DOHH2 (cell line): ENCODE results near the gene SPRR5.

Source experiments
- H3F3A ChIP-seq: fragments of 200-600 bp; sonication (generic), shearing (Covaris generic); 2 replicates; pipeline ENCODE4 v1.6.0; 2016; ENCODE audit warnings: antibody characterized with exemption, mild to moderate bottlenecking; ENCODE audit not compliant: control insufficient read depth, insufficient read depth
- H3K27ac ChIP-seq: fragments of 200-600 bp; sonication (generic); 2 replicates; pipeline ENCODE4 v1.5.1; 2014; ENCODE audit warnings: low read depth, mild to moderate bottlenecking, low read length, moderate library complexity
- H3K27me3 ChIP-seq: fragments of 200-600 bp; sonication (generic); 2 replicates; pipeline ENCODE4 v1.6.1; 2014; ENCODE audit warnings: mild to moderate bottlenecking, low read length, mixed read lengths; ENCODE audit not compliant: control insufficient read depth
- H3K36me3 ChIP-seq: fragments of 200-600 bp; sonication (generic); 2 replicates; pipeline ENCODE4 v1.6.1; 2014; ENCODE audit warnings: mild to moderate bottlenecking, low read length, moderate library complexity, mixed read lengths; ENCODE audit not compliant: control insufficient read depth
- H3K4me1 ChIP-seq: fragments of 200-600 bp; sonication (generic); 2 replicates; pipeline ENCODE4 v1.6.1; 2014; ENCODE audit warnings: mild to moderate bottlenecking, low read length, mixed read lengths; ENCODE audit not compliant: control insufficient read depth
- H3K4me2 ChIP-seq: fragments of 200-600 bp; sonication (generic); 2 replicates; pipeline ENCODE4 v1.6.0; 2014; ENCODE audit warnings: mild to moderate bottlenecking, low read length, moderate library complexity
- H3K4me3 ChIP-seq: fragments of 200-600 bp; sonication (generic); 2 replicates; pipeline ENCODE4 v1.5.1; 2014; ENCODE audit warnings: mild to moderate bottlenecking, low read length, mixed read lengths
- H3K79me2 ChIP-seq: fragments of 200-600 bp; sonication (generic); 2 replicates; pipeline ENCODE4 v1.6.1; 2014; ENCODE audit warnings: mild to moderate bottlenecking, low read length, mixed read lengths; ENCODE audit not compliant: control insufficient read depth
- H3K9me2 ChIP-seq: fragments of 200-600 bp; sonication (generic); replicated peaks from 2 replicates; pipeline ENCODE4 v1.6.1; 2014; ENCODE audit warnings: mild to moderate bottlenecking, low read length, mixed read lengths; ENCODE audit not compliant: control insufficient read depth
- H3K9me3 ChIP-seq: fragments of 200-600 bp; sonication (generic); 2 replicates; pipeline ENCODE4 v1.6.1; 2014; ENCODE audit warnings: antibody characterized with exemption, low read length, mixed read lengths; ENCODE audit not compliant: control insufficient read depth, insufficient read depth
- H4K20me1 ChIP-seq: fragments of 200-600 bp; sonication (generic); 2 replicates; pipeline ENCODE4 v1.6.0; 2014; ENCODE audit warnings: low read depth, mild to moderate bottlenecking, antibody characterized with exemption, low read length, moderate library complexity; ENCODE audit not compliant: control insufficient read depth, insufficient read depth
- EZH2phosphoT487 ChIP-seq: fragments of 200-600 bp; sonication (generic); IDR thresholded peaks from 2 replicates; pipeline ENCODE4 v1.6.1; 2017; ENCODE audit warnings: borderline replicate concordance, mild to moderate bottlenecking, antibody characterized with exemption, low read length, moderate library complexity, mixed read lengths
- TF ChIP-seq, protein P1 (sequence below): fragments of 200-600 bp; sonication (generic); IDR thresholded peaks from one replicate; pipeline ENCODE4 v1.5.1; 2014; ENCODE audit warnings: antibody characterized with exemption, mild to moderate bottlenecking, low read depth, low read length; ENCODE audit not compliant: poor library complexity, severe bottlenecking

The SPRR5 gene

GRCh38 chr1:152967201-152967600 is 20.2 kb downstream of the SPRR5 start:
- Histone ChIP-seq H3K27ac (no peak overlapping the region), H3K36me3 (no peaks in the 10 kb centered on the region), H3K4me3 (no peak overlapping the region), H3F3A (no peaks in the 10 kb centered on the region), H3K79me2 (no peaks in the 10 kb centered on the region), H3K9me3 (no peaks in the 10 kb centered on the region), H3K27me3 (peaks cover 13% of the 10 kb centered on the region; the same call in 1 of the 2 replicates), H3K4me1 (no peaks in the 10 kb centered on the region), H3K4me2 (no peak overlapping the region), H4K20me1 (no peaks in the 10 kb centered on the region), H3K9me2 (no peaks in the 10 kb centered on the region)
- TF ChIP-seq EZH2phosphoT487: no peak
- TF ChIP-seq, protein P1, sequence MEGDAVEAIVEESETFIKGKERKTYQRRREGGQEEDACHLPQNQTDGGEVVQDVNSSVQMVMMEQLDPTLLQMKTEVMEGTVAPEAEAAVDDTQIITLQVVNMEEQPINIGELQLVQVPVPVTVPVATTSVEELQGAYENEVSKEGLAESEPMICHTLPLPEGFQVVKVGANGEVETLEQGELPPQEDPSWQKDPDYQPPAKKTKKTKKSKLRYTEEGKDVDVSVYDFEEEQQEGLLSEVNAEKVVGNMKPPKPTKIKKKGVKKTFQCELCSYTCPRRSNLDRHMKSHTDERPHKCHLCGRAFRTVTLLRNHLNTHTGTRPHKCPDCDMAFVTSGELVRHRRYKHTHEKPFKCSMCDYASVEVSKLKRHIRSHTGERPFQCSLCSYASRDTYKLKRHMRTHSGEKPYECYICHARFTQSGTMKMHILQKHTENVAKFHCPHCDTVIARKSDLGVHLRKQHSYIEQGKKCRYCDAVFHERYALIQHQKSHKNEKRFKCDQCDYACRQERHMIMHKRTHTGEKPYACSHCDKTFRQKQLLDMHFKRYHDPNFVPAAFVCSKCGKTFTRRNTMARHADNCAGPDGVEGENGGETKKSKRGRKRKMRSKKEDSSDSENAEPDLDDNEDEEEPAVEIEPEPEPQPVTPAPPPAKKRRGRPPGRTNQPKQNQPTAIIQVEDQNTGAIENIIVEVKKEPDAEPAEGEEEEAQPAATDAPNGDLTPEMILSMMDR: no peak

- Histone ChIP-seq H3K4me2 (no peak overlapping the region), H3K79me2 (no peaks in the 10 kb centered on the region), H3F3A (no peaks in the 10 kb centered on the region), H3K4me1 (no peaks in the 10 kb centered on the region), H3K27ac (no peak overlapping the region), H4K20me1 (no peaks in the 10 kb centered on the region), H3K4me3 (no peak overlapping the region), H3K9me3 (no peaks in the 10 kb centered on the region), H3K9me2 (no peaks in the 10 kb centered on the region), H3K27me3 (peaks cover 13% of the 10 kb centered on the region; the same call in 1 of the 2 replicates), H3K36me3 (no peaks in the 10 kb centered on the region)
- no peak for TF ChIP-seq EZH2phosphoT487
- TF ChIP-seq, protein P1: no peak
Observed at GRCh38 chr1:152968248-152968647, 21.2 kb downstream of the SPRR5 start.

GRCh38 chr1:152969036-152969435 is 22.0 kb downstream of the SPRR5 start:
- no peaks in the 10 kb centered on the region for H3K79me2 ChIP-seq
- no peak overlapping the region for H3K27ac ChIP-seq
- no peaks in the 10 kb centered on the region for H3K36me3 ChIP-seq
- no peaks in the 10 kb centered on the region for H3F3A ChIP-seq
- H3K9me3 ChIP-seq: no peaks in the 10 kb centered on the region
- TF ChIP-seq, protein P1: no peak
- TF ChIP-seq EZH2phosphoT487: no peak
- peaks cover 13% of the 10 kb centered on the region; the same call in 1 of the 2 replicates for H3K27me3 ChIP-seq
- no peaks in the 10 kb centered on the region for H4K20me1 ChIP-seq
- H3K4me2 ChIP-seq: no peak overlapping the region
- H3K4me1 ChIP-seq: no peaks in the 10 kb centered on the region
- no peaks in the 10 kb centered on the region for H3K9me2 ChIP-seq
- H3K4me3 ChIP-seq: no peak overlapping the region
